ENCODE measurements around the gene ACOX3.

The ACOX3 gene

DNA sequence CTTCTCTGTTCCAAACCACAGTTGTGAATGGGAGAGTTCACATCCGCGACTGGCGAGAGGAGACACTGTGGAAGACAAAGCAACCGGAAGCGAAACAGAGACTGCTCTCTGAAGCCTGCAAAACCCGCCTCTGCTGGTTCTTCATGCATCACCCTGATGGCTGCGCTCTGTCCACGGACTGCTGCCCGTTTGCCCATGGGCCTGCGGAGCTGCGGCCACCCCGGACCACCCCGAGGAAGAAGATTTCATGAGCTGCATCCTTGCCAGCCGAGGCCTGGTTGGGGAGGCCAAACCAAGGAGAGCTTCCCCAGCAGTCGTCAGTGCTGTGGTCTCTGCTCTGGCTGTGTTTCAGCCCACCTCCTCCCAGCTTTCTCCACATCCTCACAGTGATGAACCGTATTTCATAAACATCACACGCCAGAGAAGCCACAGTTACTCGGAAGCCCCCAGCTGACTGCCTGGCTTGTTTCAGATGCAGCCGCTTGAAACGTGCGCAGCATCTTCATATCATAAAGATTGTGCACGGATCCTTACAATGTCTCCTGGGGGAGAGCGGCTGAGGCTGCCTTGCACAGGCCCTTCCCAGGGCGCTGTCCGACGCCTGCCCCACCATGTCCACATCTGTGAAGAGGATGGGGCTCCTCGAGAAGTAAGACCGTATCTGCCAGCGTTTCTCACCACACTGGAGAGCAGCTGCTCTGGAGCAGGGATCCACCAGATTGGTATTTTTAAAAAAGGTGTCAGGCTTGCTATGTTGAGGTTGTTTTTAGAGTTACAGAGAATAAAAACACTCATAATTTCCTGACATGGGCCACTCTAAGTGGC lies 35.4 kb upstream of the ACOX3 start:
- TF ChIP-seq SPI1 (IDR thresholded peaks at IDR 0.05; ENCODE audit: low read depth, low read length) (no peak), TAF1 (IDR thresholded peaks at IDR 0.05; ENCODE audit: low read depth, low read length) (no peak), PAX5 (IDR thresholded peaks at IDR 0.05; ENCODE audit: insufficient read depth, low read length, severe bottlenecking) (no peak)
- DNase-seq (ENCODE audit: insufficient read length, low spot score) (no peak), FAIRE-seq (no peak)

- FAIRE-seq (no peak), DNase-seq (ENCODE audit: insufficient read length, low spot score) (no peak)
- TF ChIP-seq POU2F2 (IDR thresholded peaks at IDR 0.05; ENCODE audit: low read depth, low read length) (no peak), SPI1 (IDR thresholded peaks at IDR 0.05; ENCODE audit: low read depth, low read length) (no peak), POLR2AphosphoS5 (IDR thresholded peaks at IDR 0.05; ENCODE audit: low read depth, low read length) (no peak)
These were observed 34.3 kb upstream of the ACOX3 start for GRCh38 chr4:8474856-8475255.

- DNase-seq (ENCODE audit: insufficient read length, low spot score) = no peak
- TF ChIP-seq TAF1 (IDR thresholded peaks at IDR 0.05; ENCODE audit: low read depth, low read length) = no peak
- no peak for TF ChIP-seq POLR2A (IDR thresholded peaks at IDR 0.05; ENCODE audit: low read depth, low read length)
- no peak for TF ChIP-seq POU2F2 (IDR thresholded peaks at IDR 0.05; ENCODE audit: low read depth, low read length)
- no peak for TF ChIP-seq SPI1 (IDR thresholded peaks at IDR 0.05; ENCODE audit: low read depth, low read length)
- no peak for TF ChIP-seq POLR2AphosphoS5 (IDR thresholded peaks at IDR 0.05; ENCODE audit: low read depth, low read length)
- TF ChIP-seq PAX5 (IDR thresholded peaks at IDR 0.05; ENCODE audit: insufficient read depth, low read length, severe bottlenecking) = no peak
- FAIRE-seq = no peak
These were observed 33.5 kb upstream of the ACOX3 start for GRCh38 chr4:8473920-8474590.

- FAIRE-seq = no peak
- no peak for TF ChIP-seq POLR2A (IDR thresholded peaks at IDR 0.05; ENCODE audit: low read depth, low read length)
- no peak for DNase-seq (ENCODE audit: insufficient read length, low spot score)
These were observed 32.8 kb upstream of the ACOX3 start for GRCh38 chr4:8473198-8473919.

- no peak for FAIRE-seq
- TF ChIP-seq TAF1 (IDR thresholded peaks at IDR 0.05; ENCODE audit: low read depth, low read length) (no peak), PAX5 (IDR thresholded peaks at IDR 0.05; ENCODE audit: insufficient read depth, low read length, severe bottlenecking) (no peak), POLR2AphosphoS5 (IDR thresholded peaks at IDR 0.05; ENCODE audit: low read depth, low read length) (no peak), POU2F2 (IDR thresholded peaks at IDR 0.05; ENCODE audit: low read depth, low read length) (no peak), POLR2A (IDR thresholded peaks at IDR 0.05; ENCODE audit: low read depth, low read length) (no peak), SPI1 (IDR thresholded peaks at IDR 0.05; ENCODE audit: low read depth, low read length) (no peak)
- no peak for DNase-seq (ENCODE audit: insufficient read length, low spot score)
These were observed 32.2 kb upstream of the ACOX3 start for GRCh38 chr4:8472689-8473197.

GRCh38 chr4:8472158-8472688 lies 31.7 kb upstream of the ACOX3 start:
- DNase-seq (ENCODE audit: insufficient read length, low spot score) (no peak), FAIRE-seq (no peak)
- no peak for TF ChIP-seq SPI1 (IDR thresholded peaks at IDR 0.05; ENCODE audit: low read depth, low read length)
- TF ChIP-seq POLR2AphosphoS5 (IDR thresholded peaks at IDR 0.05; ENCODE audit: low read depth, low read length) = no peak
- TF ChIP-seq TAF1 (IDR thresholded peaks at IDR 0.05; ENCODE audit: low read depth, low read length) = no peak
- TF ChIP-seq POLR2A (IDR thresholded peaks at IDR 0.05; ENCODE audit: low read depth, low read length) = no peak

DNA sequence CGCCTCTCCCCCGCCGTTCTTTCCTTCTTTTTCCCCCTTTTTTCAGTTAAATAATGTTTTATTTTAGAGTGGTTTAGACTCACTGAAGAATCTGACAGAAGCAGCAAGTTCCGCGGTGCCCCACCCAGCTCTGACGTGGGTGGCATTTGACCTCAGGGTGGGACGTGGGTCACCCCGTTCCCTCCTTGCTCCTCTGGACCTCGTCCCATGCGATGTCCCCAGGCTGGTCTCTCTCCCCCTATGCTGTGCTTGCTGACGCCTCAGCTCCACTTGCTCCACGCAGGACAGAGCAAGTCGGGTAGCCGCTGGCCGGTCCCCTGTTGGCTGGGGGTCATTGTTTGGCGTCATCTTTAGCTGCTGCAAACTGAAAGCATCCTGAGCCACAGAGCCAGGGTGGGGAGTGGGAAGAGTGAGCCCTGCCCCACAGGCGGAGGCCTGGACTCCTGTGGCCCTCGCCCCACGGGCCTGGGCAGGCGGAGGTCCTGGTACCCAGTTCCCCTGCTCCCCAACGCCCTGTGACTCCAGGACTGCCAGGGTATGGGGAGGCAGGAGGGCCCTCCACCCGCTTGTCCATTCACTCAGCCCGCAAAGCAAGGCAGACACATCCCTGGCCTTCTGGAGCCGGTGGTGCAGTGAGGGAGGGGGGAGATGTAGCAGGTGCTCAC lies 30.8 kb upstream of the ACOX3 start:
- no peak for TF ChIP-seq POLR2A (IDR thresholded peaks at IDR 0.05; ENCODE audit: low read depth, low read length)
- no peak for TF ChIP-seq POLR2AphosphoS5 (IDR thresholded peaks at IDR 0.05; ENCODE audit: low read depth, low read length)
- TF ChIP-seq POU2F2 (IDR thresholded peaks at IDR 0.05; ENCODE audit: low read depth, low read length) = no peak
- TF ChIP-seq TAF1 (IDR thresholded peaks at IDR 0.05; ENCODE audit: low read depth, low read length) = no peak
- no peak for TF ChIP-seq PAX5 (IDR thresholded peaks at IDR 0.05; ENCODE audit: insufficient read depth, low read length, severe bottlenecking)
- TF ChIP-seq SPI1 (IDR thresholded peaks at IDR 0.05; ENCODE audit: low read depth, low read length) = no peak
- FAIRE-seq (no peak), DNase-seq (ENCODE audit: insufficient read length, low spot score) (no peak)

- TF ChIP-seq SPI1 (IDR thresholded peaks at IDR 0.05; ENCODE audit: low read depth, low read length) = no peak
- peak; percentile 25; the same call in 1 of the 2 replicates for TF ChIP-seq POLR2AphosphoS5 (IDR thresholded peaks at IDR 0.05; ENCODE audit: low read depth, low read length)
- DNase-seq (ENCODE audit: insufficient read length, low spot score) (no peak), FAIRE-seq (no peak)
These were observed 30.0 kb upstream of the ACOX3 start for GRCh38 chr4:8470451-8471024.

DNA sequence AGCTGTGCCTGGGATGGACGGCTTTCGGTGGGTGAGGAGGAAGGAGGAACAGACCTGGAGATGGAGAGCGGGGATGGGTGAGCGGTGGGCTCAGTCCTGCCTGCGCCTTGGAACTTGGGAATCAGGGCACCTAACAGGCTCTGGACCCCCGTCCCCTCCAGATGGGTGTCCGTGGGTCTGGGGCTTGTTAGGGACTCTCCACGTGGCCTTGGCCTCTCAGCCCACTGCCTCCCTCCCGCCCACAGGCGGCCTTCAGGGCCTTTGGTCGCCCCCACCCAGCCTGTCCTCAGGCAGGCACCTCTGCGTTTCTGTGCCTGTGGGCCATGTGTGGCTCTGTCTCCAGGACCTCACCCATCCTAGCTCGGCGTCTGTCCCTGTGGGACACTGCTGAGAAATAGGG lies 29.0 kb upstream of the ACOX3 start:
- TF ChIP-seq SPI1 (IDR thresholded peaks at IDR 0.05; ENCODE audit: low read depth, low read length) = no peak
- TF ChIP-seq POLR2AphosphoS5 (IDR thresholded peaks at IDR 0.05; ENCODE audit: low read depth, low read length) = no peak; the same call in 1 of the 2 replicates
- no peak for TF ChIP-seq TAF1 (IDR thresholded peaks at IDR 0.05; ENCODE audit: low read depth, low read length)
- no peak for TF ChIP-seq PAX5 (IDR thresholded peaks at IDR 0.05; ENCODE audit: insufficient read depth, low read length, severe bottlenecking)
- 0 out of 2 replicates have a peak, but pooled peaks have one; percentile 3 for TF ChIP-seq POLR2A (IDR thresholded peaks at IDR 0.05; ENCODE audit: low read depth, low read length)
- no peak for FAIRE-seq
- no peak for DNase-seq (ENCODE audit: insufficient read length, low spot score)

All from GM12891 (cell line).